Common myeloid progenitor, CD34-positive (primary cell): ENCODE measurements around the gene GK.

Experiments used
- CTCF ChIA-PET: fragments of 350-600 bp; sonication (Branson Sonifier 250); formaldehyde crosslinking; loops from one replicate; lab custom pipeline; 2021; ENCODE audit warnings: antibody characterized with exemption; lab: Charles Lee
- POLR2A ChIA-PET: fragments of 350-600 bp; sonication (Branson Sonifier 250); formaldehyde crosslinking; loops from one replicate; lab custom pipeline; 2021; ENCODE audit warnings: antibody characterized with exemption; lab: Charles Lee
- DNase-seq, 3 donors: peaks; one replicate each; pipeline versions ENCODE4 v3.0.0 to v3.0.0-alpha.2; 2013
- H3K27ac ChIP-seq, 2 experiments: 1 replicate in 1 of 2; 2 replicates in 1 of 2; pipeline ENCODE4 v1.7.0; 2013; ENCODE audit warnings: inconsistent platforms in 2 of 2, low read length in 2 of 2, mild to moderate bottlenecking in 2 of 2, low read depth in 1 of 2, moderate library complexity in 1 of 2; ENCODE audit not compliant: severe bottlenecking in 2 of 2, insufficient read depth in 1 of 2, poor library complexity in 1 of 2
- H3K27me3 ChIP-seq, 5 experiments: replicated peaks in 2 of 5; 1 replicate in 3 of 5; 2 replicates in 2 of 5; pipeline versions ENCODE4 v1.6.1 to v1.7.0; 2013; ENCODE audit warnings: low read length in 4 of 5, mild to moderate bottlenecking in 2 of 5, moderate library complexity in 2 of 5, inconsistent platforms in 1 of 5; ENCODE audit not compliant: insufficient read depth in 5 of 5, control insufficient read depth in 4 of 5
- H3K36me3 ChIP-seq, 4 experiments: 1 replicate in 2 of 4; 2 replicates in 2 of 4; pipeline versions ENCODE4 v1.6.1 to v1.7.0; 2013; ENCODE audit warnings: low read length in 3 of 4, control low read depth in 1 of 4, mild to moderate bottlenecking in 1 of 4; ENCODE audit not compliant: control insufficient read depth in 4 of 4, insufficient read depth in 4 of 4
- H3K4me1 ChIP-seq, 4 experiments: 1 replicate in 3 of 4; 2 replicates in 1 of 4; pipeline versions ENCODE4 v1.6.1 to v1.7.1; 2013; ENCODE audit warnings: low read length in 3 of 4, mild to moderate bottlenecking in 3 of 4, control low read depth in 1 of 4, inconsistent platforms in 1 of 4, moderate library complexity in 1 of 4; ENCODE audit not compliant: control insufficient read depth in 4 of 4, insufficient read depth in 4 of 4; ENCODE audit errors: control extremely low read depth in 1 of 4
- H3K4me3 ChIP-seq, 7 experiments: 1 replicate in 4 of 7; 2 replicates in 3 of 7; pipeline versions ENCODE4 v1.5.1 to v1.7.0; 2013; ENCODE audit warnings: mild to moderate bottlenecking in 7 of 7, low read length in 6 of 7, moderate library complexity in 6 of 7, inconsistent platforms in 2 of 7, low read depth in 2 of 7, control low read depth in 1 of 7; ENCODE audit not compliant: insufficient read depth in 4 of 7, control insufficient read depth in 1 of 7; ENCODE audit errors: extremely low read depth in 1 of 7
- H3K9me3 ChIP-seq, 5 experiments: 1 replicate in 4 of 5; 2 replicates in 1 of 5; pipeline versions ENCODE4 v1.6.1 to v1.7.1; 2013; ENCODE audit warnings: low read length in 4 of 5, mild to moderate bottlenecking in 2 of 5, inconsistent platforms in 1 of 5, low read depth in 1 of 5, moderate library complexity in 1 of 5; ENCODE audit not compliant: control insufficient read depth in 4 of 5, insufficient read depth in 2 of 5; ENCODE audit errors: control extremely low read depth in 1 of 5
- WGBS: methylation state at CpG from one replicate; pipeline ENCODE4 v1.1.5; 2013; ENCODE audit not compliant: insufficient coverage; 5-methylcytosine and 5-hydroxymethylcytosine counted together

Gene GK

GRCh38 chrX:30693999-30694650, 40.9 kb downstream of the GK start:
- CTCF ChIA-PET: no interaction called here
- Histone ChIP-seq H3K4me3 (no peak overlapping the region), H3K27me3 (no peaks in the 10 kb centered on the region), H3K27ac (no peak overlapping the region), H3K36me3 (peaks cover 0 to 5% (median 3%) of the 10 kb centered on the region in 4 experiments), H3K9me3 (no peaks in the 10 kb centered on the region), H3K4me1 (no peaks in the 10 kb centered on the region)
- 60% methylated on average over 1 of the region's 4 CpGs for WGBS
- no peak for DNase-seq
- POLR2A ChIA-PET: no interaction called here

- no peak overlapping the region for H3K27ac ChIP-seq
- POLR2A ChIA-PET: no interaction called here
- DNase-seq: no peak
These were observed 49.5 kb downstream of the GK start for GRCh38 chrX:30702736-30703135.

GRCh38 chrX:30706216-30706775, 53.1 kb downstream of the GK start:
- CTCF ChIA-PET: interaction anchor here (0.8 to 1.6 kb wide), 2 partner anchors 9 to 71 kb away, joined by 3 read pairs; no protein-coding TSS in a partner anchor
- H3K4me3 ChIP-seq: no peak overlapping the region
- DNase-seq: no peak
- H3K4me1 ChIP-seq: no peaks in the 10 kb centered on the region
- H3K27me3 ChIP-seq: peaks cover 0 to 4% (median 0%) of the 10 kb centered on the region in 5 experiments
- POLR2A ChIA-PET: no interaction called here
- 67% methylated on average over 1 of the region's 3 CpGs for WGBS
- no peak overlapping the region for H3K27ac ChIP-seq
- peaks cover 0 to 3% (median 2%) of the 10 kb centered on the region in 4 experiments for H3K36me3 ChIP-seq
- H3K9me3 ChIP-seq: no peaks in the 10 kb centered on the region

More at GRCh38 chrX:30702736-30703135, 49.5 kb downstream of the GK start:
- H3K4me3 ChIP-seq: no peak overlapping the region
- 82% methylated on average over 2 of the region's 2 CpGs for WGBS
- H3K9me3 ChIP-seq: no peaks in the 10 kb centered on the region
- no peaks in the 10 kb centered on the region for H3K36me3 ChIP-seq
- H3K4me1 ChIP-seq: no peaks in the 10 kb centered on the region
- no peaks in the 10 kb centered on the region for H3K27me3 ChIP-seq
- CTCF ChIA-PET: interaction anchor here (0.7 kb wide), 1 partner anchor 131 kb away, joined by 3 read pairs; no protein-coding TSS in a partner anchor

GRCh38 chrX:30712214-30712613, 59.0 kb downstream of the GK start:
- ChIA-PET POLR2A (no interaction called here), CTCF (interaction anchor here (0.6 to 1.2 kb wide), 3 partner anchors 92 to 187 kb away, joined by 3 read pairs; no protein-coding TSS in a partner anchor)
- Histone ChIP-seq H3K27me3 (peaks cover 0 to 4% (median 0%) of the 10 kb centered on the region in 5 experiments), H3K4me3 (no peak overlapping the region), H3K27ac (no peak overlapping the region), H3K9me3 (no peaks in the 10 kb centered on the region), H3K36me3 (peaks cover 0 to 3% (median 2%) of the 10 kb centered on the region in 4 experiments), H3K4me1 (peaks cover 0 to 3% (median 0%) of the 10 kb centered on the region in 4 experiments)
- DNase-seq: no peak
- no CpG with 5 or more reads among the region's 1 CpG for WGBS

GRCh38 chrX:30713061-30713525, 59.9 kb downstream of the GK start:
- Histone ChIP-seq H3K4me1 (peaks cover 0 to 3% (median 0%) of the 10 kb centered on the region in 4 experiments), H3K9me3 (no peaks in the 10 kb centered on the region), H3K4me3 (no peak overlapping the region), H3K36me3 (peaks cover 0 to 3% (median 2%) of the 10 kb centered on the region in 4 experiments), H3K27ac (no peak overlapping the region), H3K27me3 (peaks cover 0 to 3% (median 0%) of the 10 kb centered on the region in 5 experiments)
- 19% methylated on average over 2 of the region's 5 CpGs for WGBS
- peak; percentile 65 to 84 (median 84) for DNase-seq
- ChIA-PET CTCF (interaction anchor here (1.2 kb wide), 1 partner anchor 144 kb away, joined by 3 read pairs; no protein-coding TSS in a partner anchor), POLR2A (no interaction called here)

- no CpG with 5 or more reads among the region's 1 CpG for WGBS
- DNase-seq: no peak
- H3K4me1 ChIP-seq: peaks cover 0 to 3% (median 0%) of the 10 kb centered on the region in 4 experiments
- ChIA-PET CTCF (interaction anchor here (0.5 to 2.7 kb wide), 5 partner anchors 76 to 201 kb away, joined by 3 to 11 read pairs (median 3); no protein-coding TSS in a partner anchor), POLR2A (no interaction called here)
- H3K9me3 ChIP-seq: no peaks in the 10 kb centered on the region
- H3K27ac ChIP-seq: no peak overlapping the region
- H3K27me3 ChIP-seq: peaks cover 0 to 3% (median 0%) of the 10 kb centered on the region in 5 experiments
- peaks cover 0 to 3% (median 2%) of the 10 kb centered on the region in 4 experiments for H3K36me3 ChIP-seq
- no peak overlapping the region for H3K4me3 ChIP-seq
These were observed 60.9 kb downstream of the GK start for GRCh38 chrX:30714138-30714537.
